ENCODE results near the gene SCN5A.

The SCN5A gene

DNA sequence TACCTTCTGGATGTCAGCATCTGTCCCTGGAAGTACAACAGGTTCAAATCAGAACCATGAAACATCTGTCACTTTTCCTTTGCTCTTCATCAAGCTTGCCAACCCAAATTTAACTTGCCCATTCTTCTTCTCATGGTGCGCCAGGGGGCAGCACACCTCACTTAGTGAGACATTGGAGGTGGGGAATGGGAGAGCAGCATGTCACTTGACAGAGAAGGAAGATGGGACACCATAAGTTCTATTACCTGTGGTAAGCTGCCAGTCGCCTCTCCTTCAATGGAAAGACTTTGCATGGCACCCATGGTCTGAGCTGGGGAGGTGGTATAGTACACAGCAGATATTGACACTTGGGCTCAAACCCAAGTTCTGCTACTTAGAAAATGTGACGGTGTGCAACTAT, 2.9 kb downstream of the SCN5A start:
- no peak for DNase-seq

DNA sequence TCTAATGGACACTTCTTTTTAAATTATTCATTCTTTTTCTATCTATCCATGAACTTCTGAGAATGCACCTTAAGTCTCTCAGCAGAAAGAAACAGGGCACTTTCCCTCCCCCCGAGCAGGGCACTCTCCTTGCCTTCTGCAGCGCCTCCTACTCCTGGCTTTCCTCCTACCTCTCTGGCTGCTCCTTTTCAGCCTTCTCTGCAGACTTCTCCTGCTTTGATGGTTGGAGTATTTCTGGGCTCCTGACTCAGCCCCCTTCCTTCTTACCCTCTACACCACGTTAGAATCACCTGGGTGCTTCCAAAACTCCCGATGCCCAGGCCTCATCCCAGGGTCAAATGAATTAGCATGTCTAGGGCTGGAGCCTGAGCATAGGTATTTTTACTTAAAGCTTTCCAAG, 3.4 kb downstream of the SCN5A start:
- DNase-seq, result no peak

DNA sequence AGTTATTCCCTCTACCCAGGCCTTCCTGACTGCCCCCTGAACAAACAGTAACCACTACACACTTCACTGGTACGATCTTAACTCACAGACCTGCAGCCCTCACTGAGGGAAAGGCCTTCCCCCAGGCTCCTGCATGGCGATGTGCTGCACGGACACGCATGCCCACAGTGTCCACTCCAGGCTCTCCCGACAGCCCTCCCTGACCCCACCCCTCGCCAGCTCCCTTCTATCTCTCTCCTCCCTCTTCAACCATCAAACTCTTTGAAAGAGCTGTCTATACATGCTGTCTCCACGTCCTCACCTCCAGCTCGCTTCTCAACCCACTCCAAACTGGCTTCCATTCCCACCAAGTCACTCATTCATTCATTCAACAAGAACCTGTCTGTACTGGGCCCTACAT, 3.9 kb downstream of the SCN5A start:
- DNase-seq, result no peak

DNA sequence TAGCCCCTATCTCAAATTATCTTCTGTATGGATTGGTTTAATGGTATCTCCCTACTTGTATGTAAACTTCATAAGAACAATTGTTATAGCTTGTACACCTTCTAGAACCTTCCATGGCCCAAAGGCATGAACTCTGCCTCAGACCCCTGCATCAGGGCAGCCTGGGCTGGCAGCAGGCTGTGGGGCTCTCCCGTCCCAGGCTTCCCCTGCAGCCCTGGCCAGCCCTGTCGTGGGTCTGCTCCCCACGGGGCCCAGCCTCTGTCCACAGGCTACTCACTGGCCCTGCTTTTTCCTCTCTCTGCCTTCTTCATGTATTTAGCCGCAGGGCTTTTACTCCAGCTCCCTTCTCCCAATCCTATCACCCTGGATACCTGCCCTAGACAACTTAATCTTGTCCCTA, 4.4 kb downstream of the SCN5A start:
- no peak for DNase-seq

DNA sequence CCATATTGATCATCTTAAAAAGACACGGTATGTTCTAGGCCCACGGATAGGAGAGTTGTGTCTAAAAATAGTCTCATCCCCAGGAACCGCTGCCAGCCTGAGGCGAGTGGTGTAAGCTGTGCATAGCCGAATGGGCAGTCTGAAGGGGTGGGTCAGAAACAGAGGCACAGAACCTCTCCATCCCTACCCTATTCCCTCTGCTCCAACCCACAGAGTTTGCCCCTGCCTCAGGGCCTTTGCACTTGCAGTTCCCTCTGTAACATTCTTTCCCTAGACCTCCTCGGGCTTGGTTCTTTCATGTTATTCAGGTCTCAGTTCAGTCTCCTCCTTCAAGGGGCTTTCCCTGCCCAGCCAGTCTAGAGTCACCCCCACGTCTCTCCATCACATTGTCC, 4.8 kb downstream of the SCN5A start:
- DNase-seq, result no peak

DNA sequence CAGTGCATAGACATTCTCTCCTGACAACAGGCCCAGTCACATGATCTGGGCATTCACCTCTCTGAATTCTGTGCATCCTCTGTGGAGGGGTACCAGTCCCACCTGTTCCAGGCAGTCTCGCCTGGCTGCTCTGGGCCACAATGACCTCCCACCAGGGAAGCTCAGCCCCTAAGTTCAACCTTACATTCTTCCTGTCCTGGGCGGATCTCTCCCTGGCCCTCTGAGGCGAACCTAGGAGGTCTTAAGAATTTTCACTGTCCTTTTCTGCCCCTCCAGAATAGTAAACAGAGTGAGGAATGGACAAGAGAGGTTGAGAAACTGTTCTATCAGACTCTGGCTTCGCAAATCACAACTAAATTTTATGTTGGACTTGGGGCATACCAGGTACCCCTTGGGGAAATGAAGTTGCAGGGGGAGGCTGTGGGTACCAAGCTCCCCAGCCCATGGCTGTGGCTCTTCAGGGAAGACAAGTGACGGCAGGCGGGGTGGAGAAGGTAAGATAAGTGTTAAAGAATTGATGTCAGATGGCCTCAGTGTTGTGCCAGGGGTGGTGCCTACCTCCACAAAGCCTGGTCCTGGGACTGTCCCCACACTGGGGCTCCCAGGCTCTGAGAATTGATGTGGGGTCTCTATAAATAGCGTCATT, 5.3 kb downstream of the SCN5A start:
- no peak for DNase-seq

DNA sequence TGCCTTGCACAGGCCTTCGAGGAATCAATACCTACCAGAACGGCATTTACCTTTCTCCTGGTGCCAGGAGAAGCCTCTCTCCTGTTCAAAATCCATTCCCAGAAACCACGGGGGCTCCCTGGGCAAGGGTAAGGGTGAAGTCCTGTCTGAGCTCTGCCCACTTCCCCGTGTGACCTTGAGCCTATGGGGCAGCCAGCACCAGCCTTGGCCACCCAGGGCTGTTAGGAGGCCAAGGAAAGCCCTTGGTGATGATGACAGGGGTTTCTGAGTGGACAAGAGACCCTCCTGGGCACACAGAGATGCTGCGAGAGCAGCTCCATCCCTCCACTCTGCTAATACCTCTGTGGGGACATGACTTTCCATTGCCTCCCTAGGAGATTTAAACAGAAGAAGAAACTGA, 5.9 kb downstream of the SCN5A start:
- DNase-seq, result no peak

DNA sequence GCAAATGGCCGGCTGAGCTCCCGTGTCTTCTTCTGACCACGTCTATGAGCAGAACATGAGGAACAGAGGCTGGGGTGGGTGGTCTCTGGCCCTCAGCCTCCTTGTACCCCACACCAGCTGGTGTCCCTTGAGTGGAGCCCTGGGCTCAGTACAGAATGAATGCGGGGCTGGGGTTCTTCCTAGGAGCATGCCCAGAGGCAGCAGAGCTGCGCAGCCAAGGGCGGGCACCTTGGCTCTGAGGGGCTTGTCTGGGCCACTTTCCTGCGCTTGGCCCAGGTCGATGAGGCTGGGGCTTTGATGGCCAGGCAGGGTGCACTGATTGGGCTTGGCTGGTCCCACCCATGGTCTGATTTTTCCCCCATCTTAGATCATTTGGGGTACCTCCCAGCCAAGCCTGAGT, 6.4 kb downstream of the SCN5A start:
- no peak for DNase-seq

DNA sequence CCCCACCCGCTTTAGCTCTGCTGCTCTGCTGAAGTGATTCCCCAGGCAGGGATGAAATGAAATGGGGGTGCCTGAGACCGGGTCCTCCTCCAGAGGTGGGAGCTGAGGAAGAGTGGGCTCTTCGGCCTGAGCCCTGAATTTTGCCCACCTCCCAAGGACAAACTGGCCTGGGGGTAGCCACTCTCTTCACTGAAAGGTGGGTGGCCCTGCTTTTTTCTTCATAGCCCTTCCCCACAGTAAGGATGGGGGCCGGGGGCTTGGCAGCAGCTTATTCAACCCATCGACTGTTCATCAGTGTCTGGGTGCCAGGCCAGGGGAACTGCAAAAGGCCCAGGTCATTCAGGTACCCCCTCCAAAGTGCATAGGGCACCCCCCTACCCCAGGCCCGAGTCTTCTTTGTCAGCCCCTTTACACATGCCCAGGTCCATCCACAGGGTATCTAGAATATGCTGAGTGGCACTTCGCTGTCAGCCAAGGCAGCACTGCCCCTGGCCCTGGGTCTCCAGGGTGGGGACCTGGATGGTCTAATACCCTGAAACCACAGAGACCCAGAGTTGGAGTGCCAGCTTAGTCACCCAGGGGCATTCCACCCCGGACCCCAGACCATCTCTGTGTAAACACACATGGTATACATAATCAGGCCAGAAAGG, 7.9 kb downstream of the SCN5A start:
- no peak for DNase-seq

DNA sequence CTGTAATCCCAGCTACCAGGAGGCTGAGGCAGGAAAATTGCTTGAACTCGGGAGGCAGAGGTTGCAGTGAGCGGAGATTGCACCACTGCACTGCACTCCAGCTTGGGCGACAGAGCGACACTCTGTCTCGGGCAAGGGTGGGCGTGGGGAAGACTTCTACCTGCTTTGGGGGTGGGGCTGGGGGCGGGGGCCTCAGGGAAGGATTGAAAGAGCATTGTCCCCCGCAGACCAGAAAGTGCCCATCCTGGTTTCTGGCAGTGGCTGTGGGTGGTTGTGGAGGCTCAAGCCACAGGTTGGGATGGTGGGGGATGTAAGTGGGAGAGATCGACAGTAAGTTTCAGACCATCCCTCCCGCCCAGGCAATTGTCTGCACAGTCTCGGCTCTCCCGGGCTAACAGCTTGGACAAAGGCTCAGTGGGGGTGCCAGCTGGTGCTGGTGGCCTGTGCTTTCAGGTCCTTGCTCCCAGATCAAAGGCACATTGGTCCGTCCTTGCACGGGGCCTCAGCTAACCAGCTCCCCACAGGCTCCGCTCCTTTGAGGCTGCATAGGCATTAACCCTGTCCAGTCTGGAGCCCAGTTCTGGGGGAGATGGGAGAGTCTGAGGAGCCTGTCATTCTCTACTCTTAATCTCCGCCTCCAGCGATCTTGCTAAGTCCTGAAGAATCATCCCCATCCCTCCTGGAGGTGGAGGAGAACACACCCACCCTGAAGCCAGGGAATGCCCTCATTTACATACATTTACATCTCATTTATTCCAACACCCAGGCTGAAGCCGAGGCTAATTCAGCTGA, 8.6 kb downstream of the SCN5A start:
- DNase-seq, result no peak

DNA sequence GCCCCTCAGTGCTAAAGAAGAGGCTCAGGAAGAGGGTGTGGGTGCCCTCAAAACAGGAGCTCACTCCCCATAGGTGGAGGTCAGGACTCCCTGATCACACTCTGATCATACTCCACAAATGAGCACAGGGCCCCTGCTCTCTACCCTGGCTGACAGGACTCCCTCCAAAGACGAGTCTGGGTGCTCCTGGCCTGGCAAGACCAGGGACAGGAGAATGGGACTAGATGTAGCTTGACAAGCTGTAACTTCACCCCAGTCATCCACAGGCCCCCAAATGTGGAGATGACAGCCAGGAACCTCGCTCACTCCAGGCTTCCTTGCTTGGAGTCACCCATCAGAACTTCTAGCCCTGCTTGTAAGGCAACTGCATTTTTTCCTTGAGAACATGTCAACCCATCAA, 11.1 kb downstream of the SCN5A start:
- DNase-seq, result no peak

DNA sequence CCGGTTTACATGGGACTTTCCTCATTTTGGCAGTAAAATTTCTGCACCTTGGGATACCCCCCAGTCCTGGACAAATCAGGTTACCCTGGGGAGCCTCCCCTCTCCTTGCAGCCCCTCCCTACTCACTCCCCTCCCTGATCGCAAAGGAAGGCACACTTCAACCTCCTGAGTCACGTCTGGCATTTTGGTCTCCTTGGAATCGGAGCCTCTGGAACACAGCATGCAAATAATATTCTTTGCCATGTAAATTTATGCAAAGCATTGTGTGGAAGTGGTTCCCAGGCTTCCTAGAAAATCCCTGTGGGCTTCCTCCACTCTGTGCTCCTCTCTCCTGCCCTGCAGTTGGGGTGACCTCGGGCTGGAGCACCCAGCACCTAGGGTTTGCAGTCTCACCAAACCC, 11.6 kb downstream of the SCN5A start:
- DNase-seq, result no peak

DNA sequence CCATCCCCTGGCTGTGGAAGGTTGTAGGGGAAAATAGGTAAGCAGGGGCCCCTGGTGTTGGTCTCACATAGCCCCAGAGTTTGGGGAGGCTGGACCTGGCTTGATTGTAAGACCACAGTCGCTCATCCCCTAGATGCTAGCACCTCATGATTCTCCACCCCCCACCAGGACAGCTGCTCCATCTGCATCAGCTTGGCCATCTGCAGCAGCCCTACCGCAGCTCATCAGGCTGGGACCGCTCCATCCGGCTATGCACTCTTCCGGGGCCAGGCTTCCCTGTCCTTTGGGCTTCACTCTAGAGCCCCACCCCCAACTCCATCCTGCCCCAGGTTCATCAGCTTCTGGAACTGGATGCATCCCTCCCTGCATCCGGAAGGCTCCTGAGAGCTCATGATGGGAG, 12.6 kb downstream of the SCN5A start:
- DNase-seq, result no peak

DNA sequence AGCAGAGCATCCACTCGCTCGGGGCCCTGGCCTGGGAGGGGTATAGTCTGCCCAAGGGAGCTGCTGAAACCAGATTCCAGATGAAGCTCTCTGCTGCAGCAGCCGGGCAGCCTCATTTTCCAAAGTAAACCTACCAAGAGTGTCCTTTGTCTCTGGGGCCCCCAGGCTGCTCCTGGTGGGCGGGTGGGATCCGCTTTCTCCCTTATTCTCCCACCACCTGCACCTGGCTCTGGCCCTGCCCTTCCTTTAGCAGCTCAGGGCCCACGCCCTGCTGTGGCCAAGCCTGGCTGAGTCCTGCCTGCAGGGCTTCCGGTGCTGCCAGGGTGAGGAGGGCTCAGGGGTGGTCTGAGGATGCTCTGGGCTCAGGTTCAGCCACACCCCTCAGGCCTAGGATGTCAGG, 13.0 kb downstream of the SCN5A start:
- DNase-seq, result no peak

DNA sequence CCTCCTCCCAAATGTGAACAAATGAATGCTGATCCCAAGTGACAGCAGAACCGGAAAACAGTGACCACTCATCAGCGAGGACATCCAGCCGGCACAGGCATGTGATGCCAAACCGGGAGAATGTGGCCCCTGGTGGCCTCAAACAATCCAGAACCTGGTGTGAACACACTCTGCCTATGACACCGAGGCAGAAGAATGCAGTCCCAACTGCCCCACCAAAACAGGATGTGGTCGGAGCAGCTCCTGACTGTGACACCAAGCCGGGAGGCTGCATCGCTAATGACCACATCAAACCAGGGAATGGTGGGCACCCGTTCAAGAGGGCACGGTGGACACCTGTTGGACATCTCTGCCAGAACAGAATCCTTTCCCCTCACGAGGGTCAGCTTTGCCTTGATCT, 15.4 kb downstream of the SCN5A start:
- DNase-seq, result no peak

DNA sequence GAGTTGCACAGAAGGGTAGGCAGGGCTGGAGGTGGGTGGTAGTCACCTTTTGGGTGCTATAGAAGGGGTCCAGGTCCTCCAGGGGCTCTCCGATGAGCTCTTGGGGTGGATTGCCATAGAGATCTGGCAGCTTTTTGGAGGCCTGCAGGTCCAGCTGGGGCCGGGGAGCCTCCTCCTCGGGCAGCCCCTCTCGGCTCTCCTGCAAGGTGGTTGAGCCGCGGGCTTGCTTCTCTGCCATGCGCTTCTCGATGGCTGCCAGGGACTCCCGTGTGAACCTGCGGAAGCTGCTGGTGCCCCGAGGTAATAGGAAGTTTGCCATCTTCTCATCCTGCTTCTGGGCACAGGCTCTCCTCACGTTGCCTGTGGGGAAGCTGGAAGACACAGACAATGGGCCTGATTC, 16.5 kb downstream of the SCN5A start:
- no peak for DNase-seq

DNA sequence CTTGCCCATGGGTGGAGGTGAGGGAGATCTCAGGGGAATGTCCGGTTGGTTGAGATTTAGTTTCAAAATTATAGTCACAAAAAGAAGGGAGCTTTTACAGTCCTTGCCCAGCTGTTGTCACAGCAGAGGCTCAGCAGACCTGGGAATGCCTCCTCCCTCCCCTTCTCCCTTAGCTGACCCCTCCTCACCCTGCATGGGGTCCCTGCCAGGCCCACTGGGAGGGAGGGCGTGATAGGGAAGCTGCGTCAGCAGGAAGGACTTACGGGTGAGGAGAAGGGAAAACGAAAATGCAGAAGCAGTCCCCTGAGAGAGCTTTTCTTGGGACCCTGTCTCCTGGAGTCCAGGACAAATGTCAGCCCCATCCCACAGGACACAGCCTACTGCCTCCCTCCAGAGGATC, 18.9 kb downstream of the SCN5A start:
- DNase-seq, result no peak

DNA sequence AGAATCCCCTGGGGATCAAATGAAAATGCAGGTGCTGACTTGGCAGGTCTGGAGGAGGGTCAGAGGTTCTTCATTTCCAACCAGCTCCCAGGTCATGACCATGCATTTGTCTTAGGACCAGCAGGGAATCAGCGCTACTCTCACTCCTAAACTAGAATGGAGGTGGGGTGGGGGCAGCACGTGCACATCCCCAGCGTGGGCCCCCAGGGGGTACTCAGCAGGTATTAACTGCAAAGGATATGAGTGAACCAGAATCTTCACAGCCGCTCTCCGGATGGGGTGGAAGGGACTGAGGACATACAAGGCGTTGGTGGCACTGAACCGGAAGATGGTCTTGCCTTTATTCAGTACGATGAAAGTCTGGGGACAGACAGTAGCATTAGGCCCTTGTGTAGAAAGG, 19.4 kb downstream of the SCN5A start:
- DNase-seq, result no peak

DNA sequence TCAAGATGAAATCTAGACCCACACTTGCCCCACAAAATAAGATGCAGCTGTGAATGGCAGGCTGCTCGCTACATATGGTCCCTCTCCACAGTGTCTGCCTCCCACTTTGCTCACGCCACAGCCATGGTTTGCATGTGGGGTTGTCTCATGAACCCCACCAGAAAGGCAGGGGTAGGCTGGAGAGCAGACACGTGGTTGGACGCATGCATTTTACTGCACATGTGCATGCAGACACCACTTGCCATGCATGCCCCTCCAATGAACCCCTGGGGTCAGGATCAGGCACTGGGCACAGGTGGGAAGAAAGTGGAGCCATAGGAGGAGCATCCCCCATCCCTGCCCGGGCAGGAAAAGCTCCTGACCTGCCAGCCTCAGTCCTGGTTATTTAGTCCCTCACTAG, 20.7 kb downstream of the SCN5A start:
- no peak for DNase-seq

DNA sequence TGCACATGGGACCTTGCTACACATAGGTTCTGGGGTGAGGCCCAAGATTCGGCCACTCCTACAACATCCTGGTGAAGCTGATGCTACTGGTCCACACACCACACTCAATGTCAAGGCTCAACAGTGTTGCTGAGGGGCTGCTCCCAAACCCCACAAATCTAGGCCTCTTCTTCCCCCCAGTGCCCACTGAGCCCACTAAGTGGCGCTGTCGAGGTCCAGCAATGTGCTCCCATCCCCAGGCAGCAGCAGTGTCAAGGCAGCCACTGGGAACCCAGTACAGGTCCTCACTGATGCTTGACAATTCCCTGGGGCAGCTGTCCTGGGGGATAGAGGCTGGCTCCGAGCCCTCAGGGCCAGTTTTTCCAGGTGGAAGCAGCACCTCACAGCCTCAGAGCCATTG, 21.5 kb downstream of the SCN5A start:
- DNase-seq, result no peak

DNA sequence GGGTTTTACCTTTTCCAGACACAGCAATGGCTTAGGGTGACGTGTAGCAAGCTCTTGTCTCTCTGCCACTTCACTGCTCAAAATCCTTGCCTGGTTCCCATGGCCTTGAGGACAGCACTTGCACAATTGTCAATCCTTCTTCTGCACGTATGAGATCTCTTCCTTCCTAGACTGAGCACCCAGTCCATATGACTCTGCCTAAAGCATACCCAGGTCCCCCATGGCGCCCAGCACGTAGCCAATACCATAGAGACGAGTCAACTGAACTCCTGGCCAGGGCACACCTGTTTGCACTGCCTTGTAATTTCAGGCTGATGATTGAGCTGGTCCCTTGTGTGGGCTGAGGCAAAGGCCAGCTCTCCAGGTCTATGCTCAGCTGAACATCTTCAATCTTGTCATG, 23.3 kb downstream of the SCN5A start:
- DNase-seq, result no peak

DNA sequence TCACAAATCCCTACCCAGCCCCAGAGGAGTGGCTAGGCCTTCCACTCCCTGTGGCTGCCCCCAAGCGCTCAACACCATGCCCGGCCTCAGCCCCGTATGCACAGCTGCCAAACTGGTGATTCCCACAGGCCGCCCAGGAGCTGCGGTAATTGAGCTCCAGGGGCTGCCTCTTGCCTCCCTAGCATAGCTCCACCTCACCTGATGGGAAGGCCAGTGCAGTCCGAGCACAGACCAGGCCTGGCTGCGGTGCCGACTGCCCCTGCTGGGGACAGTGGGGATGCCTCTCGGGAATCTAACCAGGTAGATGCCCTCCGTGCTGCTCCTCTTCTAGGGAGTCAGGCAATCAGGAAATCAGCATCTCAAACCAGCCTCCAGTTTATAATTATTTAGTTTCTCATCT, 25.9 kb downstream of the SCN5A start:
- DNase-seq, result no peak

DNA sequence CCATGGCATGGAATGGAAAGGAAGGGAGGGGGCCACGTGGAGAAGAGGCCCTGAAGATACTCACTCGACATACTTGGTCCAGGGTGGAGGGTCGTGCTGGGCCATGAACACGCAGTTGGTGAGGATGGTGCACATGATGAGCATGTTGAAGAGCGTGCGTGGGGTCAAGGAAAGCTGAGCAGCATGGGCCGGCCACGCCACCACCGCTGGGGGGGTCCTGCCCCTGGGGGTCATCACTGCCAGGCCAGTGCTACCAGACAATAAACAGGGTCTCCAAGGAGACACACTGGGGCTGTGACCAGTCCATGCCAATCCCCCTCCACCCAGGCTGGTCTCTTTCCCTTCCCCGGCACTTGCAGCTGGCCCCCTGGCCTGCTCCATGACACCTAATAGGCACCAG, 27.2 kb downstream of the SCN5A start:
- no peak for DNase-seq

DNA sequence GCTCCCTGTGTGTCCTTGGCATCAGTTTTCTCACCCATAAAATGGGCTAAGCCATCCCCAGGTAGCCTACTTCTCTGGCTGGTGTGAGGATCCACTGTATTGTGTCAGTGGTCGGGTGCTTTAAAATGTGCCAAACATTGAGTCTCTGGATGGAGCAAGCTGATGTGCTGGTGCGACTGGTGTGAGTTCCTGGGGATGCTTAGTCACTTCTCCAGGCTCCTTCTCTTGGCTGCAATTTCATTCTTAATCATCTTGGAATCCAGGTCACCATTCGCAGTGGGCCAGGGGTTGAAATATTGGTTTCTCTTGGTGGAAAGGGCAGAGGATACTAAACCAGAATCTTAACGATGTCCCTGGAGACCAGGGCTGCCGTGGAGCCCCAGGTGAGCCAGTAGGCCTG, 29.3 kb downstream of the SCN5A start:
- no peak for DNase-seq

DNA sequence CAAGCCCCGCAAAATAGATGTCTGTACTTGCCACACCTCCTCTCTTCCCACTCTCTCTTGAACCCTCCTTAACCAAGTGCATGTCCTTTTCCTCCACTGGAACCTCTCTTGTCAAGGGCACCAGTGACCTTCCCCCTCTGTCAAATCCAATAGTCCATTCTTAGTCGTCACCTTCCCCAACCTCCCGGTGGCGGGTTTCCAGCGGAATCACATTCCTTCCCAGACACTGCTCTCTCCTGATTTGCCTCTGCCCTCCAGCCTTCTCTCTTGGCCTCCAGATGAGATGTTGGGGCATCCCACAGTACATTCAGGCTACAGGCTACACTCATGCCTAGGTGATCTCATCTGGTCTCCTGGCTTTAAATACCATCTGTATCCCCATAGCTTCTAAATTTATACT, 31.1 kb downstream of the SCN5A start:
- DNase-seq, result no peak
